Mononuclear cell (primary cell): ENCODE data around the gene UTP14C. TPM values are rescaled to one million over a fixed set of nuclear protein-coding genes. Genes with fewer than 3 reads are reported as not detected.
"Not testable (repeated sequence)": the region's sequence is repeated elsewhere in the genome, so short reads cannot be mapped to it uniquely, and the experiment has no call there.

ENCODE experiments used
- H3K27me3 ChIP-seq: 2 replicates; pipeline ENCODE4 v1.6.0; 2011; ENCODE audit warnings: low read length, control low read depth; ENCODE audit not compliant: insufficient read depth
- H3K4me1 ChIP-seq: 2 replicates; pipeline ENCODE4 v1.5.1; 2011; ENCODE audit warnings: mild to moderate bottlenecking, low read length, control low read depth; ENCODE audit not compliant: insufficient read depth
- H3K4me3 ChIP-seq: 2 replicates; pipeline ENCODE4 v1.5.1; 2011; ENCODE audit warnings: mild to moderate bottlenecking, low read length, moderate library complexity
- H3K9me3 ChIP-seq: 2 replicates; pipeline ENCODE4 v1.5.1; 2011; ENCODE audit warnings: low read depth, mild to moderate bottlenecking, control low read depth, low read length
- total RNA-seq: library from RNA; depleted of rRNA; stranded (reverse); fragments of >200 nt; gene quantifications from one replicate; pipeline ENCODE4 v1.2.3, GENCODE V29; 2012

Gene UTP14C
- total RNA-seq, 1 donor, result 3.6 TPM

- not testable (repeated sequence) for H3K4me3 ChIP-seq, H3K9me3 ChIP-seq, H3K27me3 ChIP-seq, H3K4me1 ChIP-seq
Observed at GRCh38 chr13:52061064-52061463, 36.6 kb downstream of the UTP14C start.

GRCh38 chr13:52061587-52061986, 37.1 kb downstream of the UTP14C start:
- Histone ChIP-seq H3K4me1 (no peaks in the 10 kb centered on the region), H3K27me3 (no peaks in the 10 kb centered on the region), H3K4me3 (no peak overlapping the region), H3K9me3 (no peaks in the 10 kb centered on the region)

- Histone ChIP-seq H3K27me3 (no peaks in the 10 kb centered on the region), H3K9me3 (peaks cover 15% of the 10 kb centered on the region), H3K4me3 (no peak overlapping the region), H3K4me1 (no peaks in the 10 kb centered on the region)
Observed at GRCh38 chr13:52067237-52067636, 42.7 kb downstream of the UTP14C start.

- Histone ChIP-seq H3K9me3 (peaks cover 15% of the 10 kb centered on the region), H3K27me3 (peaks cover 8% of the 10 kb centered on the region), H3K4me3 (no peak overlapping the region), H3K4me1 (no peaks in the 10 kb centered on the region)
Observed at GRCh38 chr13:52070929-52071523, 46.5 kb downstream of the UTP14C start.

Other genes starting within 250 kb of the UTP14C start
- gene DHRS12, start 220.5 kb upstream of the UTP14C start, total RNA-seq, result 3.6 TPM
- gene TMEM272, start 179.5 kb upstream of the UTP14C start, total RNA-seq, result 1.0 TPM
- gene CCDC70, start 162.7 kb upstream of the UTP14C start, total RNA-seq, result not detected
- 0.21 TPM for gene ATP7B, start 13.2 kb upstream of the UTP14C start, total RNA-seq
- gene ALG11, start 12.3 kb upstream of the UTP14C start, total RNA-seq, result 21.0 TPM
- gene NEK5, start 104.4 kb downstream of the UTP14C start, total RNA-seq, result under 0.01 TPM
- gene NEK3, start 134.9 kb downstream of the UTP14C start, total RNA-seq, result 4.2 TPM